ENCODE results near the gene ACMSD. TPM values are rescaled to one million over a fixed set of nuclear protein-coding genes. Genes with fewer than 3 reads are reported as not detected.

ACMSD gene
- total RNA-seq, 4 donors from 2014 or later: 0.56 TPM; not detected in 3

- WGBS: 85% methylated on average over 3 of the region's 3 CpGs
- Histone ChIP-seq H3K27ac (no peak overlapping the region), H3K36me3 (no peaks in the 10 kb centered on the region), H3K27me3 (no peaks in the 10 kb centered on the region), H3K4me3 (no peak overlapping the region), H3K9me3 (no peaks in the 10 kb centered on the region), H3K4me1 (no peaks in the 10 kb centered on the region)
- TF ChIP-seq POLR2A (IDR thresholded peaks at IDR 0.05) (no peak), CTCF (IDR thresholded peaks at IDR 0.05) (no peak), POLR2AphosphoS5 (IDR thresholded peaks at IDR 0.05) (no peak), EP300 (IDR thresholded peaks at IDR 0.05) (no peak)
- DNase-seq (ENCODE audit: low spot score in 2 of 2): no peak
Observed at GRCh38 chr2:134911400-134911785, 73.0 kb downstream of the ACMSD start.

- no peaks in the 10 kb centered on the region for H3K9me3 ChIP-seq
- H3K4me1 ChIP-seq: peaks cover 4% of the 10 kb centered on the region
- no peaks in the 10 kb centered on the region for H3K36me3 ChIP-seq
- TF ChIP-seq POLR2AphosphoS5 (IDR thresholded peaks at IDR 0.05) (no peak), POLR2A (IDR thresholded peaks at IDR 0.05) (no peak), EP300 (IDR thresholded peaks at IDR 0.05) (no peak), CTCF (IDR thresholded peaks at IDR 0.05) (no peak)
- no peak for DNase-seq (ENCODE audit: low spot score in 2 of 2)
- no peaks in the 10 kb centered on the region for H3K27me3 ChIP-seq
- no peak overlapping the region for H3K4me3 ChIP-seq
- H3K27ac ChIP-seq: no peak overlapping the region
Observed at GRCh38 chr2:134912361-134912760, 73.9 kb downstream of the ACMSD start.

- Histone ChIP-seq H3K27me3 (no peaks in the 10 kb centered on the region), H3K4me1 (peaks cover 34% of the 10 kb centered on the region), H3K36me3 (no peaks in the 10 kb centered on the region), H3K27ac (peak overlapping the region; percentile 99), H3K4me3 (peak overlapping the region; percentile 93), H3K9me3 (no peaks in the 10 kb centered on the region)
- WGBS: 30% methylated on average over 16 of the region's 16 CpGs
- peak in 1 of 2 donors; percentile 64 for DNase-seq (ENCODE audit: low spot score in 2 of 2)
- TF ChIP-seq CTCF (IDR thresholded peaks at IDR 0.05) (no peak), POLR2AphosphoS5 (IDR thresholded peaks at IDR 0.05) (no peak), POLR2A (IDR thresholded peaks at IDR 0.05) (no peak), EP300 (IDR thresholded peaks at IDR 0.05) (no peak)
Observed at GRCh38 chr2:134917360-134917865, 79.0 kb downstream of the ACMSD start.

GRCh38 chr2:134917888-134918525, 79.6 kb downstream of the ACMSD start:
- TF ChIP-seq CTCF (IDR thresholded peaks at IDR 0.05) (peak in 1 of 2 donors; percentile 37), EP300 (IDR thresholded peaks at IDR 0.05) (no peak), POLR2AphosphoS5 (IDR thresholded peaks at IDR 0.05) (peak in 1 of 3 donors; percentile 53), POLR2A (IDR thresholded peaks at IDR 0.05) (peak in 1 of 2 donors; percentile 63)
- Histone ChIP-seq H3K27me3 (no peaks in the 10 kb centered on the region), H3K4me1 (peaks cover 40% of the 10 kb centered on the region), H3K4me3 (peak overlapping the region; percentile 93), H3K36me3 (no peaks in the 10 kb centered on the region), H3K9me3 (no peaks in the 10 kb centered on the region), H3K27ac (peak overlapping the region; percentile 99)
- no peak for DNase-seq (ENCODE audit: low spot score in 2 of 2)
- WGBS: under 1% methylated on average over 32 of the region's 38 CpGs

GRCh38 chr2:134918526-134919340, 80.3 kb downstream of the ACMSD start, which contains the start of gene CCNT2:
CCNT2 (plus strand) TSS chr2:134918822; CDS start chr2:134918855, 33 bp downstream.
- Histone ChIP-seq H3K4me1 (peaks cover 41% of the 10 kb centered on the region), H3K9me3 (no peaks in the 10 kb centered on the region), H3K4me3 (peak within 1 kb of the TSS; percentile 93), H3K27me3 (no peaks in the 10 kb centered on the region), H3K36me3 (no peaks in the 10 kb centered on the region), H3K27ac (peak within 1 kb of the TSS; percentile 99)
- no peak for TF ChIP-seq EP300 (IDR thresholded peaks at IDR 0.05)
- peak in 1 of 2 donors; percentile 36 for TF ChIP-seq POLR2A (IDR thresholded peaks at IDR 0.05)
- peak in 2 of 3 donors; percentile 51 to 97 for TF ChIP-seq POLR2AphosphoS5 (IDR thresholded peaks at IDR 0.05)
- TF ChIP-seq CTCF (IDR thresholded peaks at IDR 0.05): no peak
- under 1% methylated on average over 64 of the region's 83 CpGs for WGBS
- DNase-seq (ENCODE audit: low spot score in 2 of 2): peak; percentile 99
